Common myeloid progenitor, CD34-positive (primary cell): ENCODE measurements around the gene ENTPD6.

Experiments used
- CTCF ChIA-PET: fragments of 350-600 bp; sonication (Branson Sonifier 250); formaldehyde crosslinking; loops from one replicate; lab custom pipeline; 2021; ENCODE audit warnings: antibody characterized with exemption; lab: Charles Lee
- POLR2A ChIA-PET: fragments of 350-600 bp; sonication (Branson Sonifier 250); formaldehyde crosslinking; loops from one replicate; lab custom pipeline; 2021; ENCODE audit warnings: antibody characterized with exemption; lab: Charles Lee
- DNase-seq, 3 donors: peaks; one replicate each; pipeline versions ENCODE4 v3.0.0 to v3.0.0-alpha.2; 2013
- H3K27ac ChIP-seq, 2 experiments: 1 replicate in 1 of 2; 2 replicates in 1 of 2; pipeline ENCODE4 v1.7.0; 2013; ENCODE audit warnings: inconsistent platforms in 2 of 2, low read length in 2 of 2, mild to moderate bottlenecking in 2 of 2, low read depth in 1 of 2, moderate library complexity in 1 of 2; ENCODE audit not compliant: severe bottlenecking in 2 of 2, insufficient read depth in 1 of 2, poor library complexity in 1 of 2
- H3K27me3 ChIP-seq, 5 experiments: replicated peaks in 2 of 5; 1 replicate in 3 of 5; 2 replicates in 2 of 5; pipeline versions ENCODE4 v1.6.1 to v1.7.0; 2013; ENCODE audit warnings: low read length in 4 of 5, mild to moderate bottlenecking in 2 of 5, moderate library complexity in 2 of 5, inconsistent platforms in 1 of 5; ENCODE audit not compliant: insufficient read depth in 5 of 5, control insufficient read depth in 4 of 5
- H3K36me3 ChIP-seq, 4 experiments: 1 replicate in 2 of 4; 2 replicates in 2 of 4; pipeline versions ENCODE4 v1.6.1 to v1.7.0; 2013; ENCODE audit warnings: low read length in 3 of 4, control low read depth in 1 of 4, mild to moderate bottlenecking in 1 of 4; ENCODE audit not compliant: control insufficient read depth in 4 of 4, insufficient read depth in 4 of 4
- H3K4me1 ChIP-seq, 4 experiments: 1 replicate in 3 of 4; 2 replicates in 1 of 4; pipeline versions ENCODE4 v1.6.1 to v1.7.1; 2013; ENCODE audit warnings: low read length in 3 of 4, mild to moderate bottlenecking in 3 of 4, control low read depth in 1 of 4, inconsistent platforms in 1 of 4, moderate library complexity in 1 of 4; ENCODE audit not compliant: control insufficient read depth in 4 of 4, insufficient read depth in 4 of 4; ENCODE audit errors: control extremely low read depth in 1 of 4
- H3K4me3 ChIP-seq, 7 experiments: 1 replicate in 4 of 7; 2 replicates in 3 of 7; pipeline versions ENCODE4 v1.5.1 to v1.7.0; 2013; ENCODE audit warnings: mild to moderate bottlenecking in 7 of 7, low read length in 6 of 7, moderate library complexity in 6 of 7, inconsistent platforms in 2 of 7, low read depth in 2 of 7, control low read depth in 1 of 7; ENCODE audit not compliant: insufficient read depth in 4 of 7, control insufficient read depth in 1 of 7; ENCODE audit errors: extremely low read depth in 1 of 7
- H3K9me3 ChIP-seq, 5 experiments: 1 replicate in 4 of 5; 2 replicates in 1 of 5; pipeline versions ENCODE4 v1.6.1 to v1.7.1; 2013; ENCODE audit warnings: low read length in 4 of 5, mild to moderate bottlenecking in 2 of 5, inconsistent platforms in 1 of 5, low read depth in 1 of 5, moderate library complexity in 1 of 5; ENCODE audit not compliant: control insufficient read depth in 4 of 5, insufficient read depth in 2 of 5; ENCODE audit errors: control extremely low read depth in 1 of 5
- WGBS: methylation state at CpG from one replicate; pipeline ENCODE4 v1.1.5; 2013; ENCODE audit not compliant: insufficient coverage; 5-methylcytosine and 5-hydroxymethylcytosine counted together

Gene ENTPD6

GRCh38 chr20:25269833-25270170, 74.3 kb downstream of the ENTPD6 start:
- no peaks in the 10 kb centered on the region for H3K27me3 ChIP-seq
- no peak overlapping the region for H3K4me3 ChIP-seq
- DNase-seq = no peak
- peaks cover 7 to 50% (median 33%) of the 10 kb centered on the region in 4 experiments for H3K36me3 ChIP-seq
- ChIA-PET POLR2A (no interaction called here), CTCF (interaction anchor here (0.6 kb wide), 1 partner anchor 9 kb away, joined by 3 read pairs; no protein-coding TSS in a partner anchor)
- no peak overlapping the region for H3K27ac ChIP-seq
- no peaks in the 10 kb centered on the region for H3K4me1 ChIP-seq
- no peaks in the 10 kb centered on the region for H3K9me3 ChIP-seq
- WGBS = 100% methylated on average over 3 of the region's 6 CpGs

DNA sequence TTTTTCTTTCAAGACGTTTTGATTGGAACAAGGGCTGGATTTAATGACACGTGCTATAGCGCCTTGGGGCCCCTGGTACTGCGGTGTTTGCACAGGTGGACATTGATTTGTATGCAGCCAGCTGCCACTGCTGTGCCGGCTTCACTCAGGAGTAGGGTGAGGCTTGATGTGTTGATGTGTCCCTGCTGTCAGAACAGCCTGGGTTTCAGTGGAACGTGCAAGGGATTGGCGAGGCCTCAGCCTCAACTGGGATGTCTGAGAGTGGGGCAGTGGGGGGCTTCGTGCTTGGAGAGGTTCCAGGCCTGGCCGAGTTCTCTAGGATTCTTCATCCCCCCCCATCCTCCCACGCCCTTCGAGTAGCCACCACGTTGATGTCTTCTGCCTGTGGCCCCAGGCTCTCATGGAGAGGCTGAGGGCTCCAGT, 75.3 kb downstream of the ENTPD6 start:
- Histone ChIP-seq H3K9me3 (no peaks in the 10 kb centered on the region), H3K36me3 (peaks cover 7 to 58% (median 37%) of the 10 kb centered on the region in 4 experiments), H3K27ac (no peak overlapping the region), H3K4me1 (no peaks in the 10 kb centered on the region), H3K4me3 (no peak overlapping the region), H3K27me3 (no peaks in the 10 kb centered on the region)
- 99% methylated on average over 10 of the region's 12 CpGs for WGBS
- ChIA-PET CTCF (no interaction called here), POLR2A (no interaction called here)
- no peak for DNase-seq

DNA sequence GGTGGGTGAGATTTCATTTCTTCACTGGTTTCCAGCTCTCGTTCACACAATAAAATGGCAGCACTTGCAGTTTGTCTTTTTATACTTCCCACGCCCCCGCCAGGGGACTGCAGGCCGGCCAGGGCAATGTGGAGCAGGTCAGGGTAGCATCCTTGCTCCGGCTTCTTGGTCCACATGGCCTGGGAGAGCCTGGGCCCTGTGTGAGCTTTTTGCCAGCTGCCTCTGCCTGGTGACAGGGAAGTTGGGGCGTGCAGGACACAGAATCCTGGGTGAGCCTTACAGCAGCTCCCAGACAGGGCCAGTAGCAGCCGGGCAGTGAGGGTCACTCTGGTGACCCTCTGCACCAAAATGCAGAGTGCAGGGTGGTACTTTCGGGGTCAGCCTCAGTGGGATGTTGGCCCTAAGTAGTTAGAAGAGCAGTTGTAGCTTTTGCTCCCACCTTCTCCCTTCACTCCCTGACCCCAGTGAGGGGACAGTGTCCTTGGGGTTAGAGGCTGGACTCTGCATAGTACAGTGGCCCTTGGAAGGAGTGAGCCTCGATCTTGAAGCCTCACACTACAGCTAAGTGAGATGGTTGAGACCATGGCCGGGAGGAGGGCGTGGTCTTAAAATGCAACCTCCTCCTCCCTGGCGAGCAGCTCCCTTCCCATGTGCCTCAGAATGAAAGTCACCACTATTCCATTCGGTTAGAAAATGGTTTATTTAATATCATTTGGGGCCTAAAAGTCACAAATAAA, 76.1 kb downstream of the ENTPD6 start:
- no peaks in the 10 kb centered on the region for H3K4me1 ChIP-seq
- no peak overlapping the region for H3K27ac ChIP-seq
- no peaks in the 10 kb centered on the region for H3K27me3 ChIP-seq
- WGBS = 98% methylated on average over 11 of the region's 13 CpGs
- no peak overlapping the region for H3K4me3 ChIP-seq
- H3K36me3 ChIP-seq = peaks cover 7 to 67% (median 41%) of the 10 kb centered on the region in 4 experiments
- ChIA-PET CTCF (interaction anchor here (1.2 to 1.4 kb wide), 2 partner anchors 25 to 31 kb away, joined by 3 read pairs; no protein-coding TSS in a partner anchor), POLR2A (no interaction called here)
- no peak for DNase-seq
- H3K9me3 ChIP-seq = no peaks in the 10 kb centered on the region

DNA sequence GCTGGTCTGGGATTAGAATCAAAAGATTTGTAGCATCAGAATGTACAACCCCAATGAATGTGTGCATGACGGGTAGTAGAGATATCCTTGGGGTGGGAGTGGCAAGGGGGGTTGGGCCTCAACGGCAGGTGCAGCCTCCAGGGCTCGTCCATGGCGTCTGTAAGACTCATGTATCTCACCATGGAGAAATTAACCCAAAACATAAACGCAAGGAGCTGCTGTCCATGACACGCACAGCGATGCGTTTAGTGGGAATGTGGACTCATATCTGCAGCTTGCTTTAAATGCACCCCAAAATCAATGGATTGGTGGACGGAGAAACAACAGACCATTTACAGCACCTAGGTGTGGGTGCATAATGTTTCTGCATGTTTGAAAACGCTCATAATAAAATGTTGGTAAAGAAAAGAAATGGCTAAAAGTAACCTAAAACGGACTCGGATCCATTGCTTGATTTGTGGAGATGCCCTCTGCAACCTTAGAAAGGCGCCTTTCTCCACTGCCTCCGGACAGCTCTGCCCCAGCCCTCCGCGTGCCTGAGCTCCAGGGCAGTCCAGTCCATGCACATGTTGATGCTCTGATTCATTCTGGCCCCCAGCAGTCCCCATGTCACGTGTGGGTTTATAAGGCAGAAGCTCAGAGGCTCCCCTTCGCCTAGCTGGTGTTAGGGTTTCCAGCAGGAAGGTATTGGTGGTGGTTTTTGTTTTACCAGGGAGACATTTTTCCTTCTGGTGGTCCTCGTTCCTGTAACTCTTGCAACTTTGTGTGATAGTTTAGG, 76.9 kb downstream of the ENTPD6 start:
- H3K27ac ChIP-seq = no peak overlapping the region

DNA sequence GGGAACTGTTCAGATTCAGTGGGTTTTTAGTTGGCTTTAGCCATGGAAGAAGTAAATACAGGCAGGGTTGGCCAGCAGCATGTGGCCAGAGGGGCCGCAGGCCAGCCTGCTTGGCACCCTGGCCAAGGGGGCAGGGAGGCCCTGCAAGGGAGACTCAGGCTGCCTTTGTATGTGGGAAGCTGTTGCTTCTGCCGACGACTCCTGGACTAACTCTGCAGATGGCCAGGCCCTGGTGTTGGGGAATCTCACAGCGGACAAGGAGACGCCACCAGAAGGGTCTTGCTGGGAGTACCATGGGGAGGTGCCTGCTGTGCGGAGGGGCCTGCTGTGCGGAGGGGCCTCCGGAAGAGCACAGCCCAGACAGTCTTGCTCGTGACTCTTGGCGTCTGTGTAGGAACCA, 77.5 kb downstream of the ENTPD6 start:
- H3K27ac ChIP-seq = no peak overlapping the region
- no peak for DNase-seq
- no peaks in the 10 kb centered on the region for H3K9me3 ChIP-seq
- H3K4me3 ChIP-seq = no peak overlapping the region
- no peaks in the 10 kb centered on the region for H3K27me3 ChIP-seq
- WGBS = 98% methylated on average over 10 of the region's 10 CpGs
- ChIA-PET POLR2A (no interaction called here), CTCF (interaction anchor here (1.4 to 3.3 kb wide), 2 partner anchors 22 to 26 kb away, joined by 3 to 16 read pairs; no protein-coding TSS in a partner anchor)
- peaks cover 11 to 79% (median 51%) of the 10 kb centered on the region in 4 experiments for H3K36me3 ChIP-seq
- H3K4me1 ChIP-seq = no peaks in the 10 kb centered on the region

More for the DNA sequence above, 76.9 kb downstream of the ENTPD6 start:
- 100% methylated on average over 11 of the region's 19 CpGs for WGBS
- Histone ChIP-seq H3K27me3 (no peaks in the 10 kb centered on the region), H3K36me3 (peaks cover 9 to 73% (median 44%) of the 10 kb centered on the region in 4 experiments), H3K9me3 (no peaks in the 10 kb centered on the region), H3K4me1 (no peaks in the 10 kb centered on the region), H3K4me3 (no peak overlapping the region)
- no peak for DNase-seq
- CTCF ChIA-PET = interaction anchor here (1.2 to 3.3 kb wide), 3 partner anchors 22 to 30 kb away, joined by 3 to 16 read pairs (median 3); no protein-coding TSS in a partner anchor
- POLR2A ChIA-PET = interaction anchor here (0.6 kb wide), 1 partner anchor 69 kb away, joined by 6 read pairs; no protein-coding TSS in a partner anchor

DNA sequence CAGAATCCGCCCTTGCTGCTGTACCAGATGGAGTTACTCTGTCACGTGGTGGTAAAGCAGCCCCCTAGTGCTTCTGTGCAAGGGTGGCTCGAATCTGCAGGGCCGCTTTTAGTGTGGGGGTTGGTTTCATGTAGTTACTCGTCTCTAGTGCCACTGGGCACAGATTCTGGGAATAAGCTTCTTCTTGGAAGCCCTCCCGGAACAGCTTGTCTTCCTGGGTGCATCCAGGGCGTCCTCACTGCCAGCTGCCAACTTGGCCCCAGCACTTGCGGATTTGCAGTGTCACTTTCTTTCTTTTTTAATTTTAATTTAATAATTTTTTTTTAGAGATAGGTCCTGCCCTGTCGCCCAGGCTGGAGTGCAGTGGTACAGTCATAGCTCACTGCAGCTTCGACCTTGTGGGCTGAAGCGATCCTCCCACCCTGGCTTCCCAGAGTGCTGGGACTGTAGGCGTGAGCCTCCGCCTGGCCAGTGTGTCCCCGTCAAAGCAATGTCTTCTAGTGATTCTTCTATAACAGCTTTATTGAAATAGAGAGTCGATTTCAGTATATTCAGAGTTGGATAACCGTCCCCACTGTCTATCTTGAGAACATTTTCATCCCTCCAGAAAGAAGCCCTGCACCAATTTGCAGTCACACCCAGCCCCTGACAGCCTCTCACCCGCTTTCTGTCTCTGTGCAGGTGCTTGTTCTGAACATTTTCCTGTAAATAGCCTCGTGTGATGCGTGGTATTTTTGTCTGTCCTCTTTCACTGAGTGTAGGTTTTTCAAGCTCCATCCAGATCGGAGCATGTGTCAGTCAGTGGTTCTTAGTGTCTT, 78.2 kb downstream of the ENTPD6 start:
- ChIA-PET CTCF (interaction anchor here (3.3 kb wide), 1 partner anchor 21 kb away, joined by 16 read pairs; no protein-coding TSS in a partner anchor), POLR2A (no interaction called here)
- Histone ChIP-seq H3K27me3 (no peaks in the 10 kb centered on the region), H3K9me3 (no peaks in the 10 kb centered on the region), H3K27ac (no peak overlapping the region), H3K4me3 (no peak overlapping the region), H3K36me3 (peaks cover 11 to 86% (median 56%) of the 10 kb centered on the region in 4 experiments), H3K4me1 (no peaks in the 10 kb centered on the region)
- WGBS = 97% methylated on average over 16 of the region's 20 CpGs
- no peak for DNase-seq
